Fibroblast of the aortic adventitia (primary cell): ENCODE results near the gene PHRF1. TPM values are rescaled to one million over a fixed set of nuclear protein-coding genes. Genes with fewer than 3 reads are reported as not detected.

Source experiments
- DNase-seq: peaks from one replicate; pipeline ENCODE4 v3.0.0-alpha.2; 2010; ENCODE audit warnings: low read depth
- H3K4me3 ChIP-seq: 2 replicates; pipeline ENCODE4 v1.5.1; 2011; ENCODE audit warnings: low read depth, mild to moderate bottlenecking, control low read depth, low read length, moderate library complexity
- CTCF ChIP-seq: IDR thresholded peaks from 2 replicates; pipeline ENCODE4 v1.5.1; 2011; ENCODE audit warnings: mild to moderate bottlenecking, low read length, control low read depth, inconsistent platforms; ENCODE audit not compliant: insufficient read depth
- total RNA-seq: library from RNA; depleted of rRNA; stranded (reverse); fragments of >200 nt; gene quantifications from 2 replicates; pipeline ENCODE4 v1.2.3, GENCODE V29; 2012; ENCODE audit warnings: low replicate concordance

Gene PHRF1
- total RNA-seq, 1 donor = 27.6 TPM

GRCh38 chr11:584287-584686, 8.0 kb downstream of the PHRF1 start:
- TF ChIP-seq CTCF = no peak
- H3K4me3 ChIP-seq = no peak overlapping the region
- DNase-seq = no peak

- H3K4me3 ChIP-seq = no peak overlapping the region
- DNase-seq = no peak
- no peak for TF ChIP-seq CTCF
Observed at GRCh38 chr11:586376-587316, 10.4 kb downstream of the PHRF1 start.

GRCh38 chr11:587546-587945, 11.3 kb downstream of the PHRF1 start:
- DNase-seq = no peak
- H3K4me3 ChIP-seq = no peak overlapping the region
- no peak for TF ChIP-seq CTCF

- H3K4me3 ChIP-seq = no peak overlapping the region
- no peak for TF ChIP-seq CTCF
- peak; percentile 14 for DNase-seq
Observed at GRCh38 chr11:587978-588380, 11.7 kb downstream of the PHRF1 start.

- no peak for TF ChIP-seq CTCF
- H3K4me3 ChIP-seq = no peak overlapping the region
- DNase-seq = no peak
Observed at GRCh38 chr11:589798-590197, 13.5 kb downstream of the PHRF1 start.

GRCh38 chr11:590997-591396, 14.7 kb downstream of the PHRF1 start:
- no peak for DNase-seq
- no peak for TF ChIP-seq CTCF
- H3K4me3 ChIP-seq = no peak overlapping the region

GRCh38 chr11:592501-592900, 16.2 kb downstream of the PHRF1 start:
- H3K4me3 ChIP-seq = no peak overlapping the region
- DNase-seq = no peak
- TF ChIP-seq CTCF = no peak
